HG03139 (cell line): ENCODE data around the gene OXLD1.
"Not testable (repeated sequence)": the region's sequence is repeated elsewhere in the genome, so short reads cannot be mapped to it uniquely, and the experiment has no call there.

Experiments
- ATAC-seq: cut with Tn5 transposase; IDR thresholded peaks from one replicate; pipeline ENCODE4 v1.9.1; 2021; ENCODE audit not compliant: unreplicated experiment

OXLD1 gene

DNA sequence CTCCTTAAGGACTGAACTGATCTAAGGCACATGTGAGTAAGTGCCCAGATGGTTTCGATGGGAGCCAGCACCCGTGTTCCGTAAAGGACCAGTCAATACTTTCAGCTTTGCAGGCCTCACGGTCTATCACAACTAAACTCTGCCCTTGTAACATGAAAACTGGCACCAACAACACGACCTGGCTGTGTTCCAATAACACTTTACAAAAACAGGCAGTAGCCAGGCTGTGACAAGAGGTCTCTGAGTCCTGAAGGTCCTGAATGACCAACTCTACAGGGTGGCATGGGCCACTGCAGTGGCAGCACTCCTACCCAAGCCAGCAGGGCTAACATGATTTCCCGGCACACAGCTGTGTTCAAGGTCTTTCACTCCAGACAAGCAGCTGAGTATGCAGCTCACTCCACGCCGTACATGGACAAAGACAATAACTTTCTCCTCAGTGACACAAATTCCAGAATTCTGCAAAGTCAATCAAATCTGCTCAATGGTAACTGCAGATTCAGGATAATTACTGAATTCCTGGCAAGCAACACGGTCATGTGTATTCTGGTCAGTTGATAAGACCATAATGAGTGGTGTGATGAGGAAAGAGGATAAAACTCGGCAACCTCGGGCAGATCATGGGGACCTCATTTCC, 44.8 kb downstream of the OXLD1 start:
- no peak for ATAC-seq

DNA sequence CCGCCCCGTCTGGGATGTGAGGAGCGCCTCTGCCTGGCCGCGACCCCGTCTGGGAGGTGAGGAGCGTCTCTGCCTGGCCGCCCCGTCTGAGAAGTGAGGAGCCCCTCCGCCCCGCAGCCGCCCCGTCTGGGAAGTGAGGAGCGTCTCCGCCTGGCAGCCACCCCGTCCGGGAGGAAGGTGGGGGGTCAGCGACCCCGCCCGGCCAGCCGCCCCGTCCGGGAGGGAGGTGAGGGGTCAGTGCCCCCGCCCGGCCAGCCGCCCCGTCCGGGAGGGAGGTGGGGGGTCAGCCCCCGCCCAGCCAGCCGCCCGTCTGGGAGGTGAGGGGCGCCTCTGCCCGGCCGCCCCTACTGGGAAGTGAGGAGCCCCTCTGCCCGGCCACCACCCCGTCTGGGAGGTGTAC, 48.1 kb downstream of the OXLD1 start:
- ATAC-seq: not testable (repeated sequence)

DNA sequence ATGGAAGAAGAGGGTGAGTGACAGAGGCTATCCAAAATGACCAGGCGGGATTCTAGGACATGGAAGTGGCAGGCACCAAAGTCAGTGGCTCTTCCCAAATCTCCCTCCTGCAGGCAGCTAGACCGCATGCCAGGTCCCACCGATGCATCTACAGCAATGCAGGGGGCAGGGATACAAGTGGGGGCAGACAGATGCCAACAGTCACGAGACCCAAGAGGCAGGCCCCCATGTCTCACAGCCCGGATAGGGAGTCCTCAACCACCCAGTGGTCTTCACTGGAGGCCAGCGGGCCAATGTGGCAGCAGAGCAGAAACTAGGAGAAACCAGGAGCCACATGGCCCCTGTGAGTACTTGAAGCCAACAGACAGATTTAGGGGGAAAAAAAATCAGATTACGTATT, 49.5 kb downstream of the OXLD1 start:
- no peak for ATAC-seq

DNA sequence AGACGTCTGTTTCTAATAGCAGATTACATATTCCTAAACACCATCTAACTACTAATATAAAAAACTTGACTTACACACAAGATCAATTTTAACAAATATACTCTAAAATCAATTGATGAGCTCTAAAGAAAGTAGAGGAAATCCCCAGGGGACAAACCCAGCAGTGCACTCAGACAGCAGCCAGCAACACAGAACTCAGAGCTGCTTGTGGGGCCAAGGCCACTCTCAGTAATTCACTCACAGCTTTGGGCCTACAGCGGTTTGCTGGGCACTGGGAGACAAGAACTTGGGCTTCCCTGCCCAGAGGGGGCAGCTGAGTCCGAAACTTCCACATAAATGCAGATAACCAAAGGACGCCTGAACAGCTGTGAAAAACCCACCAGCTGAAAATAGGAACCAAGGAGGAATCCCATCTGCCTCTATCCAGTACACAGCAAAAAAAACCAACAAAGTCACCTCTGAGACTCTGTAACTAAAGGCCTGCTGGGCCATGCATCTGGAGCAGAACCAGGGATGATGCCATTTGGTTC, 50.9 kb downstream of the OXLD1 start:
- ATAC-seq: no peak
